Body of pancreas (tissue), 4 donors: ENCODE results near the gene RTN4RL2. TPM values are rescaled to one million over a fixed set of nuclear protein-coding genes. Genes with fewer than 3 reads are reported as not detected.

Source experiments
- ATAC-seq: fragments of 150-250 bp; one replicate; pipeline ENCODE4 v1.9.1; 2016
- DNase-seq, 4 donors: peaks; one replicate each; pipeline ENCODE4 v3.0.0-alpha.2; 2019
- H3K27ac ChIP-seq, 4 donors: fragments of 200-600 bp; sonication (generic); 1 replicate in 3 of 4; 2 replicates in 1 of 4; pipeline versions ENCODE4 v1.5.1 to v1.6.1; 2016 to 2019; ENCODE audit warnings: mild to moderate bottlenecking in 1 of 4, mixed read lengths in 1 of 4, moderate library complexity in 1 of 4
- H3K27me3 ChIP-seq, 2 donors: fragments of 200-600 bp; sonication (generic); one replicate each; pipeline ENCODE4 v1.6.0; 2016; ENCODE audit warnings: mild to moderate bottlenecking in 1 of 2
- H3K36me3 ChIP-seq, 2 donors: fragments of 200-600 bp; sonication (generic); replicated peaks in 1 of 2; 2 replicates each; pipeline ENCODE4 v1.5.1; 2016; ENCODE audit warnings: low read depth in 2 of 2; ENCODE audit not compliant: insufficient read depth in 1 of 2
- H3K4me1 ChIP-seq: fragments of 200-600 bp; sonication (generic); one replicate; pipeline ENCODE4 v1.6.0; 2016
- H3K4me3 ChIP-seq, 2 donors: fragments of 200-600 bp; sonication (generic); 1 replicate in 1 of 2; 2 replicates in 1 of 2; pipeline ENCODE4 v1.5.1; 2016 to 2019
- H3K9me3 ChIP-seq, 3 donors: fragments of 200-600 bp; sonication (generic); 1 replicate in 2 of 3; 2 replicates in 1 of 3; pipeline ENCODE4 v1.5.1; 2016
- POLR2A ChIP-seq, 3 donors: fragments of 450-650 bp; IDR thresholded peaks; one replicate each; pipeline ENCODE4 v1.6.1; 2016; ENCODE audit warnings: antibody characterized with exemption in 3 of 3, mild to moderate bottlenecking in 2 of 3
- WGBS, 2 donors: methylation state at CpG; one replicate each; pipeline ENCODE4 v1.1.5; 2017; 5-methylcytosine and 5-hydroxymethylcytosine counted together
- intact Hi-C: fragments of 100-400 bp; cut with DNase I; formaldehyde crosslinking; loops from one replicate; pipeline ENCODE4 v1.15.1; 2023
- total RNA-seq, 2 donors: library from RNA; depleted of rRNA; stranded (reverse); fragments of >200 nt; gene quantifications; one replicate each; pipeline ENCODE4 v1.1.0, GENCODE V29; 2016
- TF ChIP-seq, protein P1 (sequence below), 7 experiments: fragments of 450-650 bp in 4 of 7; fragments of 200-600 bp in 3 of 7; sonication (generic) in 3 of 7; IDR thresholded peaks; one replicate each; pipeline ENCODE4 v1.5.1; 2016 to 2019; ENCODE audit warnings: antibody characterized with exemption in 7 of 7

Gene RTN4RL2
- 1 to 10 TPM in 1 of 2 donors, under 1 TPM in 1; 0.99 to 3.4 TPM for total RNA-seq

DNA sequence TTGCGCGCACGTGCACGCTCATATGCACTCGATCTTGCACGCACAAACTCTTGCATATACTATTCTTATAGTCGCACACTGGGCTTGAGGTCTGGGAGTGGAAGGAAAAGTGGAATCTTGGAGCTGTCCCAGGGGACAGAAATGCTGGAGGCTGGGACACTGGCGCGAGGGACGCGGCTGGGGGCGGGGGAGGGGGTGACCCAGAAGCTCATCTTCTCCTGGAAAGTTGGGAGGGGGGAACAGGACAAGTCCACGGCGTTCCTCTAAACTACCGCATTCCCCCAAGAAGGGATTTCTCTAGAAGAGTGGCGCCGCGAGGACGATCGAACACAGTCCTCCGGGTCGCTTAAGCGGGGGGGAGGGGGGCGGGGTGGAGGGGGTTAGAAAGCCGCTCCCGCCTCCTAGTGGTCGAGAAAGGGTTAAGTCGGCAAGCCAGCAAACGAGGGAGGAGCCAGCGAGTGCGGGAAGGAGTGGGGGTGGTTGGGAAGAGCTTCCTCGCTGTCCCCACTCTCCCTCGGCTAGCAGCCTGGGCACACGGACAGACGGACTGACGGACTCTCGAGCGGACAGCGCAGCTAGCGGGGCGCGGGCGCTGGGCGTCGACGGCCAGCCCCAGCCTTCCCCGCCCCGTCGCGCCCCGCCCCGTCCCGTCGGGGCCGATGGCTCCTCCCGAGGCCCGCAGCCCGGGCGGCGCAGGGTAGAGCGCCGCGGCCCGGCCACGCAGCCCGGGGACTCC lies at the start of gene RTN4RL2:
Gene RTN4RL2, plus strand, starts transcription at position 507 of the 736 bp plus-strand sequence. CDS start 338 bp downstream, outside the sequence.
- Histone ChIP-seq H3K9me3 (no peaks in the 10 kb centered on the region), H3K36me3 (no peaks in the 10 kb centered on the region), H3K27ac (no peak within 1 kb of the TSS), H3K4me1 (peaks cover 39% of the 10 kb centered on the region), H3K27me3 (no peaks in the 10 kb centered on the region), H3K4me3 (no peak within 1 kb of the TSS)
- 0 to 2% methylated on average over 28 to 65 of the region's 66 CpGs for WGBS, 2 donors
- peak; percentile 37 for ATAC-seq
- DNase-seq, result peak; percentile 40 to 51 (median 48)
- intact Hi-C loops, result loop anchor here (5.0 to 10.0 kb wide), 2 partner anchors 67 to 185 kb away; partner anchors contain the start of gene YPEL4
- TF ChIP-seq POLR2A (IDR thresholded peaks at IDR 0.05), result no peak
- TF ChIP-seq, protein P1, sequence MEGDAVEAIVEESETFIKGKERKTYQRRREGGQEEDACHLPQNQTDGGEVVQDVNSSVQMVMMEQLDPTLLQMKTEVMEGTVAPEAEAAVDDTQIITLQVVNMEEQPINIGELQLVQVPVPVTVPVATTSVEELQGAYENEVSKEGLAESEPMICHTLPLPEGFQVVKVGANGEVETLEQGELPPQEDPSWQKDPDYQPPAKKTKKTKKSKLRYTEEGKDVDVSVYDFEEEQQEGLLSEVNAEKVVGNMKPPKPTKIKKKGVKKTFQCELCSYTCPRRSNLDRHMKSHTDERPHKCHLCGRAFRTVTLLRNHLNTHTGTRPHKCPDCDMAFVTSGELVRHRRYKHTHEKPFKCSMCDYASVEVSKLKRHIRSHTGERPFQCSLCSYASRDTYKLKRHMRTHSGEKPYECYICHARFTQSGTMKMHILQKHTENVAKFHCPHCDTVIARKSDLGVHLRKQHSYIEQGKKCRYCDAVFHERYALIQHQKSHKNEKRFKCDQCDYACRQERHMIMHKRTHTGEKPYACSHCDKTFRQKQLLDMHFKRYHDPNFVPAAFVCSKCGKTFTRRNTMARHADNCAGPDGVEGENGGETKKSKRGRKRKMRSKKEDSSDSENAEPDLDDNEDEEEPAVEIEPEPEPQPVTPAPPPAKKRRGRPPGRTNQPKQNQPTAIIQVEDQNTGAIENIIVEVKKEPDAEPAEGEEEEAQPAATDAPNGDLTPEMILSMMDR (IDR thresholded peaks at IDR 0.05), result peak in 2 of 7 experiments; percentile 10 to 14

DNA sequence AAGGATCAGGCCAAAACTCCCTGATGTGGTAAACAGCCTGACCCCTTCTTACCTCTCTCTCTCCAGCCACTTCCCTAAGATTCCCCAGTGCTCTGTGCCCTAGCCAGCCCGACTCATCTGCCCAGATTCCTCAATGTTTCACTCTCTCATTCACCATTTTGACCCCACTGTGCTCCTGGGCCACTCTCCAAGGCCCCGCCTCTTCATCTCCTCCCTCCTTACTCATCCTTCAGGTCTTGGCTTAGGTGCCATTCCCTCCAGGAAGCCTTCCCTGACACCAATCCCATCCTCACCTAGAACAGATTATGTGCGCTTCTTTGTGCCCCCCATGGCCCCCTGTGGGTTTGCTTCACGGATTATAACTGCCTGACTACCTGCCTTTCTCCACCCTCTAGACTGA lies 46.6 kb upstream of the RTN4RL2 start:
- Histone ChIP-seq H3K36me3 (peaks cover 0 to 10% of the 10 kb centered on the region in 2 donors), H3K9me3 (no peaks in the 10 kb centered on the region), H3K27ac (no peak overlapping the region), H3K27me3 (no peaks in the 10 kb centered on the region), H3K4me1 (no peaks in the 10 kb centered on the region), H3K4me3 (no peak overlapping the region)
- TF ChIP-seq POLR2A (IDR thresholded peaks at IDR 0.05), result no peak
- TF ChIP-seq, protein P1 (IDR thresholded peaks at IDR 0.05), result no peak
- DNase-seq, result no peak
- ATAC-seq, result no peak
- WGBS, 2 donors, result 83 to 86% methylated on average over 4 of the region's 4 CpGs
- intact Hi-C loops, result no loop called here

DNA sequence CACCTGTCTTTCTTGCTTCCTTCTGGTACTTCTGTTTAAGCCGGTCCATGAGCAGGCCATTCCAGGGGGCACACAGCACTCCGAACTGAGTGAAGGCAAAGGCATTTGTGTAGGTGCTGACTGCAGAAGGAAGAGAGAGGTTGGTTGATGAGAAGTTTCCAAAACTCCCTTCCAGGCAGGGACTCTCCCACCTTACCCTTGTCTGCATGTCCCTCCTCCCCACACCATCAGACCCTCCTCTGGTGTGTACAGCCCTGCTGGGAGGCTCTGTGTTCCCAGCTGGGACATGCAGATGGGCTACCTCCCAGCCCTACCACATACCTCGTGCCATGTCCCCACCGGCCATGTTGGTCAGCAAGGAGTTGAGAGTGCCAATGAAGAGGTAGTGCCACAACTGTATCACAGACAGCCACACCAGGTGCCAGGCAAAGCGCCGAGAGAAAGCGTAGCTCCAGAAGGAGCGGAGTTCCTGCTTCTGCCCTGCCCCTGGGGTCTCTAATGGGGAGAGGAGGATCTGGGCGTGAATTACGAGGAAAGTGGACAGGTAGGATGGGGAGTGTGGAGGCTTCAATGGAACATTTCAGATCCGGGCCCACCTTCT lies 45.6 kb upstream of the RTN4RL2 start:
- intact Hi-C loops, result no loop called here
- DNase-seq, result no peak
- WGBS, 2 donors, result 92 to 93% methylated on average over 11 of the region's 11 CpGs
- Histone ChIP-seq H3K36me3 (peaks cover 0 to 7% of the 10 kb centered on the region in 2 donors), H3K27me3 (no peaks in the 10 kb centered on the region), H3K4me1 (no peaks in the 10 kb centered on the region), H3K4me3 (no peak overlapping the region), H3K27ac (no peak overlapping the region), H3K9me3 (no peaks in the 10 kb centered on the region)
- no peak for ATAC-seq
- no peak for TF ChIP-seq POLR2A (IDR thresholded peaks at IDR 0.05)
- TF ChIP-seq, protein P1 (IDR thresholded peaks at IDR 0.05), result no peak

DNA sequence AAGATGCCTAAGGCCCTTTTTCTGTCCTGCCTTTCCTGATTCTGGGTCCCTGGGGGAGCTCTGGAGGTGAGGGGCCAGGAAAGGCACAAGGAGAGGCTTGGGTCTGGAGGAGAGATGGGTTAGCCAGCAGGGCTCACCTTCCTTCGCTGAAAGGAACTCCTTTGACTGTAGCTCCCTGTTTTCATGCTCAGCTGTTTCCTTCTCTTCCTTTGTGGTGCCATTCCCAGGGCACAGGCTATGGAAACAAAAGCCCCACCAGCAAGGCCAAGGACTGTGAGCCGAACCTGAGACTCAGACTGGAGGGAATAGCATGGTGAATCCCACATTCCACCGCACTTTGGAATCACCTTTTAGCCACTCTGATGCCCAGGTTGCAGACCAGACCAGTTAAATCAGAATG lies 43.9 kb upstream of the RTN4RL2 start:
- intact Hi-C loops, result no loop called here
- Histone ChIP-seq H3K27ac (no peak overlapping the region), H3K9me3 (no peaks in the 10 kb centered on the region), H3K4me1 (no peaks in the 10 kb centered on the region), H3K36me3 (peaks cover 0 to 8% of the 10 kb centered on the region in 2 donors), H3K4me3 (no peak overlapping the region), H3K27me3 (no peaks in the 10 kb centered on the region)
- TF ChIP-seq, protein P1 (IDR thresholded peaks at IDR 0.05), result no peak
- no peak for TF ChIP-seq POLR2A (IDR thresholded peaks at IDR 0.05)
- DNase-seq (no peak), ATAC-seq (no peak)
- 81 to 82% methylated on average over 3 of the region's 3 CpGs for WGBS, 2 donors
